GM19025 (cell line): ENCODE results near the gene SFMBT2.
"Not testable (repeated sequence)": the region's sequence is repeated elsewhere in the genome, so short reads cannot be mapped to it uniquely, and the experiment has no call there.

Source experiments
- ATAC-seq: cut with Tn5 transposase; IDR thresholded peaks from one replicate; pipeline ENCODE4 v1.9.1; 2021; ENCODE audit warnings: mild to moderate bottlenecking, low read depth, moderate library complexity; ENCODE audit not compliant: unreplicated experiment

SFMBT2 gene

GRCh38 chr10:7302930-7303557 is 107.8 kb downstream of the SFMBT2 start:
- no peak for ATAC-seq

GRCh38 chr10:7302392-7302906 is 108.4 kb downstream of the SFMBT2 start:
- no peak for ATAC-seq

- no peak for ATAC-seq
Observed at GRCh38 chr10:7301006-7301778, 109.6 kb downstream of the SFMBT2 start.

GRCh38 chr10:7300384-7300971 is 110.4 kb downstream of the SFMBT2 start:
- ATAC-seq: no peak

GRCh38 chr10:7299601-7300325 is 111.1 kb downstream of the SFMBT2 start:
- ATAC-seq: not testable (repeated sequence)

GRCh38 chr10:7298495-7298894 is 112.3 kb downstream of the SFMBT2 start:
- no peak for ATAC-seq

GRCh38 chr10:7297094-7297493 is 113.7 kb downstream of the SFMBT2 start:
- ATAC-seq: no peak

- no peak for ATAC-seq
Observed at GRCh38 chr10:7296648-7297047, 114.2 kb downstream of the SFMBT2 start.

- no peak for ATAC-seq
Observed at GRCh38 chr10:7296076-7296475, 114.8 kb downstream of the SFMBT2 start.

GRCh38 chr10:7293378-7293920 is 117.4 kb downstream of the SFMBT2 start:
- no peak for ATAC-seq

GRCh38 chr10:7291487-7292270 is 119.2 kb downstream of the SFMBT2 start:
- ATAC-seq: no peak

- no peak for ATAC-seq
Observed at GRCh38 chr10:7288060-7288690, 122.7 kb downstream of the SFMBT2 start.

GRCh38 chr10:7287377-7287776 is 123.5 kb downstream of the SFMBT2 start:
- ATAC-seq: no peak

- ATAC-seq: no peak
Observed at GRCh38 chr10:7285522-7286322, 125.1 kb downstream of the SFMBT2 start.

GRCh38 chr10:7283246-7283645 is 127.6 kb downstream of the SFMBT2 start:
- no peak for ATAC-seq

GRCh38 chr10:7282457-7282856 is 128.4 kb downstream of the SFMBT2 start:
- ATAC-seq: no peak

GRCh38 chr10:7281429-7281828 is 129.4 kb downstream of the SFMBT2 start:
- no peak for ATAC-seq

- ATAC-seq: no peak
Observed at GRCh38 chr10:7279303-7279702, 131.5 kb downstream of the SFMBT2 start.

- ATAC-seq: no peak
Observed at GRCh38 chr10:7277867-7278266, 133.0 kb downstream of the SFMBT2 start.
